COR-L47 (cell line): ENCODE measurements around the gene GNB5.
"Not testable (repeated sequence)": the region's sequence is repeated elsewhere in the genome, so short reads cannot be mapped to it uniquely, and the experiment has no call there.

Source experiments
- DNase-seq: peaks from one replicate; lab custom pipeline; 2025; lab: John Stamatoyannopoulos, UW

GNB5 gene

GRCh38 chr15:52206446-52206845 is 15.3 kb upstream of the GNB5 start:
- no peak for DNase-seq

- DNase-seq = no peak
These were observed 13.5 kb upstream of the GNB5 start for GRCh38 chr15:52204657-52205056.

- DNase-seq = no peak
These were observed 9.7 kb upstream of the GNB5 start for GRCh38 chr15:52200831-52201365.

DNA sequence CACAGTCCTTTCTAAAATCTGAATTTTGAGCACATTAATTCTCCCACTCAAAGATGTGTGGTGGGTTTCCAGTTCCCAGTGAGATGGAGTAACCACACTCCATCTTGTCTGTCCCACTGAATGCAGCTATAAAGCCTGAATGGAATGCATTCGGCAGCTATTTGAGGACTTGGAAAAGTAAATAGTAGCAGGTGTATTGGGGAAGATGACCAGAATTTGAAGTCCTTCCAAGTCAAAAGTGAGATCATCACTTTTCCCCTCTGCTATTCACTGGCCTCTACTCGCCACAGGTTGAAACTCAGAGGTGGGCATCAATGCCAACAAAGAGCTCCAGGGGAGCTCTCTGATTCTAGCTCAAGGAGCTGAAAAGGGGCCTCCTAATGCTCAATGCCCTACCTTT is 8.1 kb upstream of the GNB5 start:
- no peak for DNase-seq

GRCh38 chr15:52196891-52197290 is 5.7 kb upstream of the GNB5 start:
- DNase-seq = no peak

- no peak for DNase-seq
These were observed 2.6 kb upstream of the GNB5 start for GRCh38 chr15:52193791-52194190.

DNA sequence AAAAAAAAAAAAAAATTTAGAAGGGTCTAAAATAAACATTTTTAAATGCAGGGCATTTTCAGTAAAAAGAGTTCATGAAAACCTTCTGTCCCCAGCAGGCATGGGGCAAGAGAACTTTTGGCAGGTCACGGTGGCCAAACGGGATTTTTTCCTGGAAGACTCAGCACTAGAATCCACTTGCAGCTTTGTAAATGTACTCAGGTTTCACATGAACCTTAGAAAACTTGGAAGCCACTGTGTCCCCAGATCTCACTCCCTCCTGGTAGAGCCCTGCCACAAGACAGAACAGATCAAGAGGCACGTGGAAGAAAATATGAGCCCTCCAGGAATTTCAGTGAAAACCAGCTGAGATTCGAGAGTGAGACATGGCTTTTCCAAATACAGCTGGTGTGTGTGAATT is 2.1 kb upstream of the GNB5 start:
- no peak for DNase-seq

DNA sequence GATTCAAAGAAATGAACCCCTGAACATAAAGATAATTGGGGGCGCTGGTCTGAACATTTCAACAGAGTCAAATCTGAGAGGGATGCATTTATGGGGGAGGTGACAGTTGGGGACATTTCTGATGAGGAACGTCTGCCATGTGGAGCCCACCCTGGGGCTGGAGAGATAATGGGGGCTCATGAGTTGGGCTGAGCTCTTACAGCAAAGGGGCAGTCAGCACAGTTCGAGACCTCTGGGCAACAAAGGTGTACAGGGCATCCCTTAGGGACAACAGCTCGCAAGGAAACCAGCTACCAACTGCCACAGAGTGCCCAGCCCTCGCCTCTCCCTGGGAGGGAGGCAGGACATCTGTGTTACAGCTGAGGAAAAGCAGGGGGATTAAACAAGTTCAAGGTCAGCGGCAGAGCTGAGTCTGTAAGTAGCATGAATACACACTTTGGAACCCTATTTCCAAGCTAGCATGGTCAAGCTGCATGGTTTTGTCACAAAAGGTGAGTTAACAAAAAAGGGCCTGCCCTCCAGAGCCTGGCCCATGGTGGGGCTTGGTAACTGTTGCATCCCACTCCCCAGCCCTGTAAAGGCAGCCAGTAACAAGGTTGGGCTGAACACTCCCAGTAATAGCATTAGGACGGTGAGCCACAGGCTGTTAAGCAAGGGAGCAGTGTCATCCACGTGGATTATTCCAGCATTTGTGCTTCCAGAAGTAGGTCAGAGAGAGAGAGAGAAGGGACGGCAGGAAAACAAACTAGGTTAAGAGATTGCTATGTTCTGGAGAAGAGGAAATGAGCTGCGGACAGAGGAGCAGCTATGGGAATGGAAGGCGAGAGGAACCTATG is 4.3 kb downstream of the GNB5 start:
- no peak for DNase-seq

- DNase-seq = no peak
These were observed 6.0 kb downstream of the GNB5 start for GRCh38 chr15:52185151-52185561.

GRCh38 chr15:52184721-52185120 is 6.5 kb downstream of the GNB5 start:
- DNase-seq = no peak

- DNase-seq = no peak
These were observed 7.5 kb downstream of the GNB5 start for GRCh38 chr15:52183562-52184173.

GRCh38 chr15:52181938-52182780 is 9.0 kb downstream of the GNB5 start:
- no peak for DNase-seq

DNA sequence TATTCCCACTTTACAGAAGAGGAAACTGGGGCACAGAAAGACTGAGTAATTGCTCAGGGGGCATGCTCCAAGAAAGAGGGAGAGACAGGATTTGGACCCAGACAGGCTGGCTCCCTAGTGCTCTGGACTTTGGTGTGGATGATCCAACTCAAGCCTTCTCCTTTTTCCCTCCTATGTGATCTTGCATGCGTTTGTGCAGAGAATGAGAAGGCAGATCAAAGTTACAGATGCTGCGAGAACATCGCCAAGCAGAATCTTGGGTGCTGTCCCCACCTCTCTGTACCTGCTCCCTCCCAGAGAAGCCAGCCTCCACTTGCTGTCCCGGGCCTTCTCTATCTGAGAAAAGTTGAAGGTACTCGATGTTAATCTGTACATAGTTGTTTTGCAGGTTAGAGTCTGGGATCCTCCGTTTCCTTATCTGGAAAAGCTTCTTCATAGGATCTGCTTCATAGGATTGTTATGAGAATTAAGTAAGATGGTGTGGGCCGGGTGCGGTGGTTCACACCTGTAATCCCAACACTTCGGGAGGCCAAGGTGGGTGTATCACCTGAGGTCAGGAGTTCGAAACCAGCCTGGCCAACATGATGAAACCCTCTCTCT is 10.2 kb downstream of the GNB5 start:
- no peak for DNase-seq

DNA sequence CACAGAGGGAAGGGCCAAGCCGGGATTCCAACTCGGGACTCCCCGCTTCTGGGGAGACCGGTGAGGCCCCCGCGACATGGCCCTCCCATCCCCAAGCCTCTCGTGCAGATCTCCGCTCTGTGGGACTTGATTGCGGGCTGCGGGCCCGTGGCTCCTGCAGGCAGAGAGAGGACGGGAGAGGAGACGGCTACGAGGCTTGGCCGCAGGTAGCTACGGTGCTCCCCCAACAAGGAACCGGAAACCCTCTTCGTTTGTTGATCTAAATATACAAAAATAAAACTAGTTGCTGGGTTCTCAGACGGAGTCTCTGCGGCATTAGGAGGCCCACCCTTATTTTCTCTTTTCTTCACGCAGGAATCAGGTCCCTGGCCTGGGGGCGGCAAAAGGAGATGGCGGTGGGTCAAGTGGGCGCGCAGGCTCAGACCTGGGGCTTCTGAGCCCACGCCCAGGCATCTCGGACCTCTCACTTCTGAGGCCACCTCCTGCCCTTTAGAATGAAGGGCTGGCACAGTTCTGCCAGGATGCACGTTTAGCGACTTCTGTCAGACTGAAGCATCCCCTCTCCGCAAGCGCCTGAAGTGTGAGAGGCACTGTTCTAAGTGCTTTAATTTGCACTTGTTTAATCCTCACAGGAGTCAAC is 10.9 kb downstream of the GNB5 start:
- no peak for DNase-seq

GRCh38 chr15:52179278-52180195 is 11.7 kb downstream of the GNB5 start:
- DNase-seq = peak; percentile 81

- DNase-seq = no peak
These were observed 12.4 kb downstream of the GNB5 start for GRCh38 chr15:52178765-52179164.

- DNase-seq = no peak
These were observed 18.3 kb downstream of the GNB5 start for GRCh38 chr15:52172869-52173268.

GRCh38 chr15:52171807-52172206 is 19.4 kb downstream of the GNB5 start:
- no peak for DNase-seq

DNA sequence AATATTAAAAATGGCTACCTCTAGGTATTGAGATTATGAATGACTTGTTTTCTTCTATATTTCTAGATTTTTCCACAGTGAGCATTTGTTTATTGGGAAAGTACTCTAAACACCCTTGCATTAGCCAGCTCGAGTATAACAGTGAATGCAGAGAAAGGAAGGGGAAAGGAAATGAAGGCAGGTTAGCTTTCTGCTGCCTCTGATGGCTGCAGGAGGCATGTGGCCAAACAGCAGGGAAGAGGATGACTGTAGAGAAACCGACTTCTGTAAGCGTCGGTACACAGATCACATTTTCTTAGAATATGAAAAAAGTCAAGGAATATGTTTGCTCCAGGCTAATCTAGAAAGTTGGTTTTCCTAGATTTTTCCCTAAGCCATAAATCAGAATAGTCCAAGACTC is 19.8 kb downstream of the GNB5 start:
- no peak for DNase-seq

DNA sequence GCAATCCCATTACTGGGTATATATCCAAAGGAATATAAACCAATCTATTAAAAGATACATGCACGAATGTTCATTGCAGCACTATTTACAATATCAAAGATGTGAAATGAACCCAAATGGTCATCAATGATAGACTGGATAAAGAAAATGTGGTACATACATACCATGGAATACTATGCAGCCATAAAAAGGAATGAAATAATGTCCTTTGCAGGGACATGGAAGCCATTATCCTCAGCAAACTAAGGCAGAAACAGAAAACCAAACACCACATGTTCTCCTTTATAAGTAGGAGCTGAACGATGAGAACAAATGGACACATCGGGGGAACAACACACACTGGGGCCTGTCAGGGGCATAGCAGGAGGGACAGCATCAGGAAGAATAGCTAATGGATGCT is 21.0 kb downstream of the GNB5 start:
- DNase-seq = not testable (repeated sequence)
